OCI-LY7 (cell line): ENCODE data around the gene DSE. TPM values are rescaled to one million over a fixed set of nuclear protein-coding genes. Genes with fewer than 3 reads are reported as not detected.

Source experiments
- BruUV-seq: library from RNA; stranded (reverse); fragments of 400-500 nt; replicated peaks from 2 replicates; lab custom pipeline; 2021; lab: Mats Ljungman, UMichigan
- CTCF ChIA-PET: fragments of 300-600 bp; sonication (Branson Sonifier 250); formaldehyde crosslinking; loops from one replicate; lab custom pipeline; 2022; ENCODE audit warnings: antibody characterized with exemption; ENCODE audit not compliant: unreplicated experiment; lab: Charles Lee
- POLR2A ChIA-PET: fragments of 300-600 bp; sonication (Branson Sonifier 250); formaldehyde crosslinking; loops from one replicate; lab custom pipeline; 2022; ENCODE audit warnings: antibody characterized with exemption; lab: Charles Lee
- DNase-seq: peaks from one replicate; pipeline ENCODE4 v3.0.0-alpha.2; 2015; ENCODE audit warnings: low spot score
- H2AFZ ChIP-seq: fragments of 200-600 bp; sonication (generic), shearing (Covaris generic); 2 replicates; pipeline ENCODE4 v1.6.1; 2014; ENCODE audit warnings: mild to moderate bottlenecking, antibody characterized with exemption, low read length, moderate library complexity
- H3K27ac ChIP-seq: fragments of 200-600 bp; sonication (generic); 2 replicates; pipeline ENCODE4 v1.5.1; 2014; ENCODE audit warnings: mixed run types, low read depth, mild to moderate bottlenecking, moderate library complexity, low read length, inconsistent platforms; ENCODE audit not compliant: poor library complexity, severe bottlenecking
- H3K36me3 ChIP-seq: fragments of 200-600 bp; sonication (generic); 2 replicates; pipeline ENCODE4 v1.6.1; 2014; ENCODE audit warnings: mild to moderate bottlenecking, antibody characterized with exemption, low read length, moderate library complexity, mixed read lengths; ENCODE audit not compliant: insufficient read depth
- H3K4me1 ChIP-seq: fragments of 200-600 bp; sonication (generic); 2 replicates; pipeline ENCODE4 v1.5.1; 2014; ENCODE audit warnings: mild to moderate bottlenecking, low read length; ENCODE audit not compliant: insufficient read depth, poor library complexity, severe bottlenecking
- H3K4me2 ChIP-seq: fragments of 200-600 bp; sonication (generic); 2 replicates; pipeline ENCODE4 v1.6.1; 2014; ENCODE audit warnings: mild to moderate bottlenecking, low read length
- H3K4me3 ChIP-seq: fragments of 200-600 bp; sonication (generic); 2 replicates; pipeline ENCODE4 v1.5.1; 2014; ENCODE audit warnings: mild to moderate bottlenecking, low read depth, low read length; ENCODE audit not compliant: poor library complexity, severe bottlenecking
- H3K79me2 ChIP-seq: fragments of 200-600 bp; sonication (generic); 2 replicates; pipeline ENCODE4 v1.6.1; 2016; ENCODE audit warnings: low read depth, mild to moderate bottlenecking, low read length, moderate library complexity, mixed read lengths; ENCODE audit not compliant: insufficient read depth
- H3K9me2 ChIP-seq: fragments of 200-600 bp; sonication (generic); 2 replicates; pipeline ENCODE4 v1.6.1; 2016; ENCODE audit warnings: mild to moderate bottlenecking, low read length, mixed read lengths; ENCODE audit not compliant: insufficient read depth
- H3K9me3 ChIP-seq: fragments of 200-600 bp; sonication (generic); 2 replicates; pipeline ENCODE4 v1.6.1; 2014; ENCODE audit warnings: mild to moderate bottlenecking, mixed run types, low read length, mixed read lengths
- H4K20me1 ChIP-seq: fragments of 200-600 bp; sonication (generic); 2 replicates; pipeline ENCODE4 v1.6.1; 2014; ENCODE audit warnings: mild to moderate bottlenecking, antibody characterized with exemption, low read length, moderate library complexity, mixed read lengths; ENCODE audit not compliant: insufficient read depth
- CTCF ChIP-seq: fragments of 200-600 bp; sonication (generic); conservative IDR thresholded peaks from 2 replicates; pipeline ENCODE4 v1.5.1; 2014; ENCODE audit warnings: mild to moderate bottlenecking, antibody characterized with exemption, low read length, moderate library complexity, mixed read lengths
- EZH2phosphoT487 ChIP-seq: fragments of 200-600 bp; sonication (generic); IDR thresholded peaks from 2 replicates; pipeline ENCODE4 v1.6.1; 2018; ENCODE audit warnings: low read depth, borderline replicate concordance, mild to moderate bottlenecking, mixed run types, antibody characterized with exemption, low read length, moderate library complexity, mixed read lengths
- intact Hi-C: fragments of 100-400 bp; cut with micrococcal nuclease; formaldehyde crosslinking; loops from one replicate; pipeline ENCODE4 v1.10.0; 2022; ENCODE audit not compliant: unreplicated experiment
- total RNA-seq, 2 experiments: library from RNA; depleted of rRNA in 1 of 2; stranded (reverse); fragments of >200 nt in 1 of 2; shearing (Covaris generic) in 1 of 2; gene quantifications; 2 replicates each; pipeline ENCODE4 v1.2.3, GENCODE V29; 2014 to 2022

The DSE gene
- total RNA-seq, 2 experiments from 2014 or later, result 3.9 to 7.6 TPM

- BruUV-seq, result no TSS peak
- peaks cover 8% of the 10 kb centered on the region for H3K4me1 ChIP-seq
- ChIA-PET POLR2A (interaction anchor here (0.6 to 2.2 kb wide), 2 partner anchors 18 to 1379 kb away, joined by 3 to 5 read pairs; no protein-coding TSS in a partner anchor), CTCF (no interaction called here)
- TF ChIP-seq EZH2phosphoT487, result no peak
- TF ChIP-seq CTCF, result no peak
- intact Hi-C loops, result no loop called here
- no peak for DNase-seq
- no peak overlapping the region for H3K4me2 ChIP-seq
- no peak overlapping the region for H3K27ac ChIP-seq
- no peaks in the 10 kb centered on the region for H3K9me3 ChIP-seq
- no peaks in the 10 kb centered on the region for H3K9me2 ChIP-seq
- H4K20me1 ChIP-seq, result peaks cover 5% of the 10 kb centered on the region; the same call in 1 of the 2 replicates
- no peaks in the 10 kb centered on the region for H3K36me3 ChIP-seq
- no peak overlapping the region for H3K4me3 ChIP-seq
- no peak overlapping the region for H2AFZ ChIP-seq
- H3K79me2 ChIP-seq, result no peaks in the 10 kb centered on the region
These were observed 3.8 kb downstream of the DSE start for GRCh38 chr6:116374586-116374985.

DNA sequence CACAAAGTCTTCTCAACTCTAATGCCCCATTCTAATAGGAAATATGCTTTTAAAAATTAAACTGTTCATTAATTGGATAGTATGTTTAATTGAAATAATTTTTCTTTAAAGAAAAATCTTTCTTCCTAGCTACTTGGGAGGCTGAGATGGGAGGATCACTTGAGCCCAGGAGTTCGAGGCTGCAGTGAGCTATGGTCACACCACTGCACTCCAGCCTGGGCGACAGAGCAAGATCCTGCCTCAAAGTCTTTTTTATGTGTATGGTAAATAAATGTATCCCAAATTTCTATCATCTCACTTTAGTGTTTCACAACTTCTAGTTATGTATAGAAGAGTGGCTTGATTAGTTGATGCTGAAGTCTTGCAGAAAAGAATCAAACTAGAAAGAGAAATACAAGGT is 4.5 kb downstream of the DSE start:
- H3K4me2 ChIP-seq, result no peak overlapping the region
- no peak overlapping the region for H2AFZ ChIP-seq
- no peaks in the 10 kb centered on the region for H4K20me1 ChIP-seq
- H3K4me3 ChIP-seq, result no peak overlapping the region
- H3K36me3 ChIP-seq, result no peaks in the 10 kb centered on the region
- CTCF ChIA-PET, result no interaction called here
- POLR2A ChIA-PET, result interaction anchor here (0.6 kb wide), 1 partner anchor 1378 kb away, joined by 3 read pairs; no protein-coding TSS in a partner anchor
- no peak overlapping the region for H3K27ac ChIP-seq
- no peaks in the 10 kb centered on the region for H3K79me2 ChIP-seq
- TF ChIP-seq EZH2phosphoT487 (no peak), CTCF (no peak)
- BruUV-seq, result no TSS peak
- peaks cover 1% of the 10 kb centered on the region for H3K4me1 ChIP-seq
- H3K9me2 ChIP-seq, result no peaks in the 10 kb centered on the region
- H3K9me3 ChIP-seq, result no peaks in the 10 kb centered on the region
- intact Hi-C loops, result no loop called here
- no peak for DNase-seq

- Histone ChIP-seq H3K4me2 (no peak overlapping the region), H3K9me3 (no peaks in the 10 kb centered on the region), H3K4me1 (no peaks in the 10 kb centered on the region), H2AFZ (no peak overlapping the region), H3K36me3 (no peaks in the 10 kb centered on the region), H4K20me1 (no peaks in the 10 kb centered on the region), H3K27ac (no peak overlapping the region), H3K9me2 (no peaks in the 10 kb centered on the region), H3K79me2 (no peaks in the 10 kb centered on the region), H3K4me3 (no peak overlapping the region)
- ChIA-PET POLR2A (no interaction called here), CTCF (no interaction called here)
- BruUV-seq, result no TSS peak
- TF ChIP-seq EZH2phosphoT487, result no peak
- no peak for TF ChIP-seq CTCF
- intact Hi-C loops, result no loop called here
- DNase-seq, result no peak
These were observed 5.4 kb downstream of the DSE start for GRCh38 chr6:116376149-116376548.
